Right kidney (tissue), 9 donors: Measurements from ENCODE around the gene MTX3.

Source experiments
- DNase-seq: peaks from one replicate; pipeline ENCODE4 v3.0.0-alpha.2; 2016
- long read RNA-seq, 8 donors: transcript quantifications; one replicate each; lab custom pipeline, GENCODE V29; 2026

Gene MTX3
- long read RNA-seq, donor 1, partial matches to known transcripts, result 0 of 2 reads
- long read RNA-seq, donor 1, other reads (novel, unspliced or antisense), result 0 of 2 reads
- long read RNA-seq, donor 2, full-length matches to known transcripts, result 2 of 2 reads
- long read RNA-seq, donor 2, partial matches to known transcripts, result 0 of 2 reads
- long read RNA-seq, donor 2, other reads (novel, unspliced or antisense), result 0 of 2 reads
- long read RNA-seq, donor 3, full-length matches to known transcripts, result 3 of 3 reads
- long read RNA-seq, donor 3, partial matches to known transcripts, result 0 of 3 reads
- long read RNA-seq, donor 3, other reads (novel, unspliced or antisense), result 0 of 3 reads
- long read RNA-seq, donor 4, partial matches to known transcripts, result 0 of 2 reads
- long read RNA-seq, donor 4, other reads (novel, unspliced or antisense), result 0 of 2 reads
- long read RNA-seq, donor 5, partial matches to known transcripts, result 0 of 1 reads
- long read RNA-seq, donor 5, other reads (novel, unspliced or antisense), result 0 of 1 reads
- long read RNA-seq, donor 6, full-length matches to known transcripts, result 4 of 4 reads
- long read RNA-seq, donor 6, partial matches to known transcripts, result 0 of 4 reads
- long read RNA-seq, donor 6, other reads (novel, unspliced or antisense), result 0 of 4 reads
- long read RNA-seq, donor 7, partial matches to known transcripts, result 0 of 1 reads
- long read RNA-seq, donor 7, other reads (novel, unspliced or antisense), result 0 of 1 reads
- long read RNA-seq, donor 8, result 0 reads

DNA sequence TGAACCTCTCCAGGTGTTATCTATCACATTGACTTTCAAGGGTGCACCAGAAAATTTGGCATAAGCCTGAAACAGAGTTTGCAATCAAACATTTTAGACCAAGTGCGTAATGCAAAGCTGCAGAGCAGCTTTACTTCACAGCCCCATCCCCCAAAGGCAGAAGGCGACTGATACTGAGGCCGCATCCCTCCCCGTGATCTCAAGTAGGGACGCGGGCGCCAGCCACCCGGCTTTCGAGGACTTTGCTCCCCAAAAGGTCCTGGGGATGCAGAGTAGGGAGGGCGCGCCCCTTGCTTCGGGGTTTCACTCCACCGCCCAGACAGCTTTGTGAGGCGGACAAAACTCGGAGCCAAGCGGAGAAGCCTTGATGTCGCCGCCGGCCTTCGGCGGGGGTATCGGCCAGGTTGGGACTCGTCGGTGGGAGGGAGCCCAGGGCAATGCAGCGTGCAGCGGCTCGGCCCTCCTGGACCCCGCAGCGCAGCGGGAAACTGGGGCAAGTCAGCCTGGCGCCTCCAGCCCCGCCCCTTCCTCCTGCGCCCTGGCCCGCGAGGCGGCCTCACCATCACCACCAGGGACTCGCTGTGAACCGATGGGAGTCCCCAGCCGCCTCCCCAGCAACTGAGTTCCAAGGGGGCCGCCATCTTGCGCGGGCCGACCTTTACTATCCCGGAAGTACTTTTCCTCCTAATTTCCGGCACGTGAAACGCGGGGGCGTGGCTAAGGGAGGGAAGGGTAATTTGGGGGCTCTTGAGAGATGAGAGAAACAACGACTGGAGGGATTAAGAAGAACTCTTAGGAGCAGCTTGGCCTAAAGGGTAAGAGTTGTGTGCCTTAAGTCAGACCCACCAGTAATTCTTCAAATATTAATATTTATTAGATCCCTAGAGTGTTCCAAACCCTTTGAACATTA, at the start of gene MTX3:
TSS of gene MTX3 (minus strand) at position 665 of the 910 bp plus-strand sequence. CDS start at position 641, 24 bp downstream.
- peak; percentile 92 for DNase-seq

DNA sequence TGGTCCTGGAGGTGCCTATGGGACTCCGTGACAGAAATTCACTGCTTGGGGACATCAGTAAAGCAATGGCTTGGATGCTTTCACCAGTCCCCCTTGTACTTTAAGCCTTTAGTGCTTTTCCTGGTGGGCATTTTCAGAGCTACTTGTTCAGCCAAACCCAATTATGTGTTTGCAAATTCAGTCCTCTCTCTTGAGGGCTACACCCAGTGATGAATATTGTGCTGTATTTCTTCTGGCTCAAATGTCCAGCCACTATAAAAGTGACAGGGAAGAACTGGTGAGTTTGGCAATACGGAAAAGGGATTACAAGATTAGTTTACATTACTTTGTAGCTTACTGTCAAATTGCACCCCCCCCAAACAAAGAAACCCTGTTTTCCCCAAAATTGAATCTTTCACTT, 48.6 kb upstream of the MTX3 start:
- DNase-seq, result no peak

GRCh38 chr5:80037366-80037765, 46.3 kb upstream of the MTX3 start:
- no peak for DNase-seq

GRCh38 chr5:80036615-80037014, 45.6 kb upstream of the MTX3 start:
- DNase-seq, result peak; percentile 17

DNA sequence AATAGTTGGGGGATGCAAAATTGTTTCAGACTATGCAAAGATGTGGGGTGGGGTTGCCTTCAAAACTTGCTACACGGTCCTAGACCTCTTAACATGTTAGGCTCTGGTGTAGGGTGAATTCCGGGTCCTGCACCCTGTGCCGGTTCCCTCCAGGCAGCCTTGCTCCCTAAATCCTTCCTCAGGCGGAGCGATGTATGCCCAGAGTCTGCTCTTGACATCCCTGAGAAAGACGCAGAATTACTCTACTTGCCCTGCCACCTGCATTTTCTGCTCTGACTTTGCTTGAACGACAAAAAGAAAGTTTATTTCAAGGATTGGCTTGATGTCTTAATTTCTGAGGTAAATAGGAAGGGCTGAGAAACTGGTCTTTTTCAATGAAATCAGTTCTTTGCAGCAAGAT, 44.8 kb upstream of the MTX3 start:
- DNase-seq, result peak; percentile 20

DNA sequence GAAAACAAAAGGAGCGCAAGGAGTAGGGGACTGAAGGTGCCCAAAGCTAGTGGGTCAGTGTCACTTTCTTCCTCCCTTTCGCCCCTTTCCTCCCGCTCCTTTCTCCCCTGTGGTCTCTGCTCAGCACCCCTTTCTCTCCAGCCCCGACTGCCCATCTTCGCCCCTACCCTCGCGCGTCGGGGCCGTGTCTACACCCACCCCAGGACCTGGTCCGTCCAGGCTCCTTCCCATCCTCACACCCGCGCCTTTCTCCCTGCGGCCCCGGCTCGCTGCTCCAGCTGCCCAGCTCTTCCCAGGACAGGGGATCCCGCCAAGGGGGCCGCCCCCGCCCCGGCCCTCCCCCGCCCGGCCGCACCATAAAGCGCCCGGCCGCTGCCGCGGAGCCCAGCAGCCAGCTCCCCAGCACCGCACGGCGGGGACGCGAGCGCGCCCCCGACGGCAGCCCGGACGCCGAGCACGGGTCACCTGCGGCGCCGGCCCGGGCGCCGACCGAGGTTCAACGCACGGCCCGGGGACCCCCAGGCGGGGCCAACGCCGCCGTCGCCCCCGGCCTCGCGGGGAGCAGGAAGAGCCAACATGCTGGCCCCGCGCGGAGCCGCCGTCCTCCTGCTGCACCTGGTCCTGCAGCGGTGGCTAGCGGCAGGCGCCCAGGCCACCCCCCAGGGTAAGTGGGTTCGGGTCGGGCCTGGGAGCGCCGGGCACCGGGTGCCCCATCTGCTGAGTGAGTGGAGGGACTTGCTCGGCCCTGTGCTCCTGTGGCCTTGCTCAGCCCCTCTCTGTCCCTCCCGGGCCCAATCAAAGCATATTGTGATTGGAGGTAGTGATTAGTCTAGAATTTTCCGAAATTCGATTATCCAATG, 44.1 kb upstream of the MTX3 start, which contains the start of gene THBS4:
TSS of gene THBS4 (plus strand) at position 387 of the 860 bp plus-strand sequence. CDS start at position 577, 190 bp downstream.
- DNase-seq, result peak; percentile 55

- no peak for DNase-seq
Observed at GRCh38 chr5:80034559-80034958, 43.5 kb upstream of the MTX3 start.

DNA sequence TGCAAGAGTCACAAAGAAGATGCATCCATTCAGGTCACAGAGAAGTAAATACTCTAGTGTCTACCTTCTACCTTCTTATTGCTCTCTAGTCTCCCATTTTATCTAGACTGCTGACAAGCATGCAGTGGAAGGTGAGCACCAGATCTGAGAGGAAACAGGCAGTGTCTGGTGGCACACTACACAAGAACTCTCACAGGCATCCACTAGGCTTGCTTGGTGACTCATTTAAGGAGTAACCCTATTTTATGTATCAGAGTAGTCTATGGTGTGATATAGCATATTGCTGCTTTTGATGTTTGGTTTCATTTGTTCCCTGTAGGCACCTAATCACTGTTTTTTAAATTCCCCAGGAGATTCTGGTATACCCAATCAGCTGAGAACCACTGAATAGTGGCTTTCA, 42.5 kb upstream of the MTX3 start:
- no peak for DNase-seq

GRCh38 chr5:80031109-80031508, 40.0 kb upstream of the MTX3 start:
- DNase-seq, result no peak

GRCh38 chr5:80026841-80027240, 35.8 kb upstream of the MTX3 start:
- DNase-seq, result no peak

DNA sequence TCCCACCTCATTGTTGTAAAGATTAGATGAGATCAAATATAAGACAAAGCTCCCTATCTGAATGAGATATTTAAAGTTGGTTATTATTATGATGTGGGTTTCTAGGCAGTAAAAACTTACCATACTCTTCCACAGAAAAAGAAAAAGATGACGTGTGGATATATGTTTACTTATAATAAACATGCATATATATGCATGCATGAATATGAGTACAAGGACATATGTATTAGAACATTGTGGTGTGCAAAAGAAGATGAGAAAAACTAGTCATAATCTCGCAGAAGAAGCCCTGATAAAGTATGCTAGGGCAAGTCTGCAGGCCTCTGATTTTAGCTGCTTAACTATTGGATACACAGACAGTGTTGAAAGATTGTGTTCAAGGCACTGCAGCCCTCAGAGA, 34.0 kb upstream of the MTX3 start:
- DNase-seq, result no peak

DNA sequence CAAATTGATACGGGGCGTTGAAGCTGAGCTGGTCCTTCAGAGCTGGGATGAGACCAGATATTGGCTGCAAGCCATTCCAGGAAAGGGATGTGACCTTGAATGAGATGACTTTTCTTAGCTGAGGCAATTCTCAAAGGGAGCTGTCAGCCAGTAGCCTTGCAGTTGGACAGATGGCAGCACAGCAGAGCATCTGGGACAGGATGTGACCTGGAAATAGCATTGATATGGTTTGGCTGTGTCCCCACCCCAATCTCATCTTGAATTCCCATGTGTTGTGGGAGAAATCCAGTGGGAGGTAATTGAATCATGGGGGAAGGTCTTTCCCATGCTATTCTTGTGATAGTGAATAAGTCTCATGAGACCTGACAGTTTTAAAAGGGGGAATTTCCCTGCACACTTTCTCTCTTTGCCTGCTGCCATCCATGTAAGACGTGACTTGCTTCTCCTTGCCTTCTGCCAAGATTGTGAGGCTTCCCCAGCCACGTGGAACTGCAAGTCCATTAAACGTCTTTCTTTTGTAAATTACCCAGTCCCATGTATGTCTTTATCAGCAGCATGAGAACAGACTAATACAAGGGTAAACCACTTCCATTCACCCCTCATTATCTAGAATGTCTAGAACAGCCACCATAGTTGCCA, 19.8 kb upstream of the MTX3 start:
- no peak for DNase-seq

GRCh38 chr5:80008995-80009765, 18.1 kb upstream of the MTX3 start:
- DNase-seq, result no peak

GRCh38 chr5:80002677-80003076, 11.6 kb upstream of the MTX3 start:
- DNase-seq, result no peak

DNA sequence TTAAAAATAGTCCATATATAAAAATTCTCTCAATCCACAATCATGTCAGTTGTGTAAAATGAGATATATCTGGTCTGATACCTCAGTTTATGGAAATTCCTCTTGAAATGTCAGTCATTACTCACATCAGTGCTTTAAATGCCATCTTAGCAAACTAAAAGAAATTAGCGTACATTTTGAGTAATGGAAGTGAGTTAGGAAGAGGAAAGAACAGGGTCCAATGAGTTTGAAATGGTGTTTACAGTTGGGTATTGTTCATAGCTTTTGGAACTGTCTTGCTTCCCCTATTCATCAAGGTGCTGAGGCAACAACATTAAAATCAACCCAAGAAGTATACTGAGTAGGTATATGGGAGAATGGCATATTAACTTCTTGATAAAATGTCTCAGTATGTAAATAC, 8.7 kb upstream of the MTX3 start:
- DNase-seq, result no peak

DNA sequence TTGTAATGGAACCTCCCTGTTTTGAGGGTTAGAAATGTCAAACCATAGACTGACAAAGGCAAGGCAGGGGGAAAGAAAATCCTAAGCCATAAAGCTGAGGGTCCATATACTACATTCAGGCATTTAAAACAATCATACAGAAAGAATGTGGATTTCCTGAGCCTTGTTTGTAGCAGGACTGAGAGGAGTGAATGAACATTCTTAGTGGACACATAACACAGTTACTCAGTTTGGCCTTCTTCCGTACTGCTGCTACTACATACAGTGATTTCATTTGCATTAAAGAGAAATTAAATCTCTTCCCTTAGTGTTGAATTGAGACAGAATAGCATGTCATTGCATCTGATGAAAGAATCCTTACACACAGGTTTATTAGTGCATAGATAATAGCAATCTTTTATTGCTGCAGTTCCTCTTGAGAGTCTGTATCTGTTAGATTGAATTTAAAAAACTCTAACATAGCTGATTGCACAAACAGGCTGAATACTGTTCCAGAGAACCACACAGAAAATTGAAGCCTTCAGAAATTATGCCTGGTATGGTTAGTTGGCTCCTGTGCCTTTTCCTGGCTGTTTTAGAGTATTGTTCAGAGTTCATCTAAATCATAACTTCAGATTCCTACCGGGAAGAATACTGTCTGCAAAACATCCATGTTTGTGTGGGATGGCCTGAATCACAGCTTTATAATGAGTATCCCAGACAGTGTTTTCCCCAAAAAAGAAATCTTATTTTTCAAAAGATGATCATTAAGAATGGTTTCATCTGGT, 2.0 kb upstream of the MTX3 start:
- DNase-seq, result no peak

- no peak for DNase-seq
Observed at GRCh38 chr5:79990205-79990597, 861 bp downstream of the MTX3 start.

GRCh38 chr5:79986260-79986659, 4.8 kb downstream of the MTX3 start:
- no peak for DNase-seq

GRCh38 chr5:79985288-79985687, 5.8 kb downstream of the MTX3 start:
- no peak for DNase-seq
